Measurements from ENCODE around the gene SYNGR2. TPM values are rescaled to one million over a fixed set of nuclear protein-coding genes. Genes with fewer than 3 reads are reported as not detected.

Gene SYNGR2
- total and polyA plus RNA-seq, 9 of the 15 experiments (the other 6 are each of a cell fraction or from before 2014, with no cell fraction given), result 1.4 to 173 (median 87.8) TPM

DNA sequence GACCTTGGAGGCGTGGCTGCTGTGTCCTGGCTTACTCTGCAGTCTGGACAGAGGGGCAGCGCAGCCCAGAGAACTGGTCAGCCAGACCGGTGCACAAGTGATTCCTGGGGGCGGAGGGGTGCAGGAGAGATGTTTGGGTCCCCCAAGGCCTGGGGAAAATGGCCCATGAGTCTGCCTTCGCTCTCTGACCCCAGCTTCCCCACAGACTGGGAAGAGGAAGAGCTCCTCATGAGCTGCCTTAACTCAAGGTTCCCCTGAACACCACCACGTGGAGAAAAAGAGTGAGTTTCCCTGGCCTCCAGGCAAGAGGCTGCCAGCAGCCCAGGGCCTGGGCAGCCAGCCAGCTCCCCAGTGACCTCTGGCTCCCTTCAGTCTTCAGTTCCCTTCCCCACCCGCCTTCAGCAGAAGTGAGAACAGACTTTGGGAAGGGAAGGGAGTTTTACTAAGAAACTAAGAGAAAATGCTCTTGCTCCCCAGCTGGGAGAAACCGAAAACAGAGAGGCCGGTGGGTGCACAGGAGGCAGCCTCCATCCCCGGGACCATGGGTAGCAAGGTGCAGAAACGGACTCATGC, 24.1 kb upstream of the SYNGR2 start (continued):
- TF ChIP-seq, protein P1, sequence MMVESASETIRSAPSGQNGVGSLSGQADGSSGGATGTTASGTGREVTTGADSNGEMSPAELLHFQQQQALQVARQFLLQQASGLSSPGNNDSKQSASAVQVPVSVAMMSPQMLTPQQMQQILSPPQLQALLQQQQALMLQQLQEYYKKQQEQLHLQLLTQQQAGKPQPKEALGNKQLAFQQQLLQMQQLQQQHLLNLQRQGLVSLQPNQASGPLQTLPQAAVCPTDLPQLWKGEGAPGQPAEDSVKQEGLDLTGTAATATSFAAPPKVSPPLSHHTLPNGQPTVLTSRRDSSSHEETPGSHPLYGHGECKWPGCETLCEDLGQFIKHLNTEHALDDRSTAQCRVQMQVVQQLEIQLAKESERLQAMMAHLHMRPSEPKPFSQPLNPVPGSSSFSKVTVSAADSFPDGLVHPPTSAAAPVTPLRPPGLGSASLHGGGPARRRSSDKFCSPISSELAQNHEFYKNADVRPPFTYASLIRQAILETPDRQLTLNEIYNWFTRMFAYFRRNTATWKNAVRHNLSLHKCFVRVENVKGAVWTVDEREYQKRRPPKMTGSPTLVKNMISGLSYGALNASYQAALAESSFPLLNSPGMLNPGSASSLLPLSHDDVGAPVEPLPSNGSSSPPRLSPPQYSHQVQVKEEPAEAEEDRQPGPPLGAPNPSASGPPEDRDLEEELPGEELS (CRISPR knock-in tag; IDR thresholded peaks at IDR 0.05; ENCODE audit: borderline replicate concordance), result no peak
- TF ChIP-seq SMARCE1 (IDR thresholded peaks at IDR 0.05) (no peak), L3MBTL2 (IDR thresholded peaks at IDR 0.05) (peak; percentile 90), ZNF217 (CRISPR knock-in tag; IDR thresholded peaks at IDR 0.05) (no peak)
- TF ChIP-seq, protein P2, sequence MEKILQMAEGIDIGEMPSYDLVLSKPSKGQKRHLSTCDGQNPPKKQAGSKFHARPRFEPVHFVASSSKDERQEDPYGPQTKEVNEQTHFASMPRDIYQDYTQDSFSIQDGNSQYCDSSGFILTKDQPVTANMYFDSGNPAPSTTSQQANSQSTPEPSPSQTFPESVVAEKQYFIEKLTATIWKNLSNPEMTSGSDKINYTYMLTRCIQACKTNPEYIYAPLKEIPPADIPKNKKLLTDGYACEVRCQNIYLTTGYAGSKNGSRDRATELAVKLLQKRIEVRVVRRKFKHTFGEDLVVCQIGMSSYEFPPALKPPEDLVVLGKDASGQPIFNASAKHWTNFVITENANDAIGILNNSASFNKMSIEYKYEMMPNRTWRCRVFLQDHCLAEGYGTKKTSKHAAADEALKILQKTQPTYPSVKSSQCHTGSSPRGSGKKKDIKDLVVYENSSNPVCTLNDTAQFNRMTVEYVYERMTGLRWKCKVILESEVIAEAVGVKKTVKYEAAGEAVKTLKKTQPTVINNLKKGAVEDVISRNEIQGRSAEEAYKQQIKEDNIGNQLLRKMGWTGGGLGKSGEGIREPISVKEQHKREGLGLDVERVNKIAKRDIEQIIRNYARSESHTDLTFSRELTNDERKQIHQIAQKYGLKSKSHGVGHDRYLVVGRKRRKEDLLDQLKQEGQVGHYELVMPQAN (IDR thresholded peaks at IDR 0.05; ENCODE audit: borderline replicate concordance), result no peak; the same call in 1 of the 2 replicates
- TF ChIP-seq, protein P3, sequence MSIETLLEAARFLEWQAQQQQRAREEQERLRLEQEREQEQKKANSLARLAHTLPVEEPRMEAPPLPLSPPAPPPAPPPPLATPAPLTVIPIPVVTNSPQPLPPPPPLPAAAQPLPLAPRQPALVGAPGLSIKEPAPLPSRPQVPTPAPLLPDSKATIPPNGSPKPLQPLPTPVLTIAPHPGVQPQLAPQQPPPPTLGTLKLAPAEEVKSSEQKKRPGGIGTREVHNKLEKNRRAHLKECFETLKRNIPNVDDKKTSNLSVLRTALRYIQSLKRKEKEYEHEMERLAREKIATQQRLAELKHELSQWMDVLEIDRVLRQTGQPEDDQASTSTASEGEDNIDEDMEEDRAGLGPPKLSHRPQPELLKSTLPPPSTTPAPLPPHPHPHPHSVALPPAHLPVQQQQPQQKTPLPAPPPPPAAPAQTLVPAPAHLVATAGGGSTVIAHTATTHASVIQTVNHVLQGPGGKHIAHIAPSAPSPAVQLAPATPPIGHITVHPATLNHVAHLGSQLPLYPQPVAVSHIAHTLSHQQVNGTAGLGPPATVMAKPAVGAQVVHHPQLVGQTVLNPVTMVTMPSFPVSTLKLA (conservative IDR thresholded peaks at IDR 0.05), result peak; percentile 63 to 87; a peak in 3 of 4 replicates
- TF ChIP-seq, protein P4, sequence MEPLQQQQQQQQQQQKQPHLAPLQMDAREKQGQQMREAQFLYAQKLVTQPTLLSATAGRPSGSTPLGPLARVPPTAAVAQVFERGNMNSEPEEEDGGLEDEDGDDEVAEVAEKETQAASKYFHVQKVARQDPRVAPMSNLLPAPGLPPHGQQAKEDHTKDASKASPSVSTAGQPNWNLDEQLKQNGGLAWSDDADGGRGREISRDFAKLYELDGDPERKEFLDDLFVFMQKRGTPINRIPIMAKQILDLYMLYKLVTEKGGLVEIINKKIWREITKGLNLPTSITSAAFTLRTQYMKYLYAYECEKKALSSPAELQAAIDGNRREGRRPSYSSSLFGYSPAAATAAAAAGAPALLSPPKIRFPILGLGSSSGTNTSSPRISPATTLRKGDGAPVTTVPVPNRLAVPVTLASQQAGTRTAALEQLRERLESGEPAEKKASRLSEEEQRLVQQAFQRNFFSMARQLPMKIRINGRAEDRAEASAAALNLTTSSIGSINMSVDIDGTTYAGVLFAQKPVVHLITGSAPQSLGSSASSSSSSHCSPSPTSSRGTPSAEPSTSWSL (CRISPR knock-in tag; IDR thresholded peaks at IDR 0.05; ENCODE audit: borderline replicate concordance), result no peak

Data from K562 (cell line).